ELF-1 (cell line): ENCODE measurements around the gene MACROD2.

Experiments used
- DNase-seq: peaks from one replicate; pipeline ENCODE4 v3.0.0-alpha.2; 2016; ENCODE audit warnings: low read depth, low spot score

MACROD2 gene

GRCh38 chr20:15838466-15838865, 1843.2 kb downstream of the MACROD2 start:
- no peak for DNase-seq

GRCh38 chr20:15840636-15841301, 1845.5 kb downstream of the MACROD2 start:
- no peak for DNase-seq

- no peak for DNase-seq
Observed at GRCh38 chr20:15842872-15843271, 1847.6 kb downstream of the MACROD2 start.

- DNase-seq: no peak
Observed at GRCh38 chr20:15843777-15844176, 1848.5 kb downstream of the MACROD2 start.

- no peak for DNase-seq
Observed at GRCh38 chr20:15847196-15847784, 1852.0 kb downstream of the MACROD2 start.

- no peak for DNase-seq
Observed at GRCh38 chr20:15848126-15848525, 1852.8 kb downstream of the MACROD2 start.

- no peak for DNase-seq
Observed at GRCh38 chr20:15848995-15849610, 1853.8 kb downstream of the MACROD2 start.

- no peak for DNase-seq
Observed at GRCh38 chr20:15851576-15852215, 1856.4 kb downstream of the MACROD2 start.

GRCh38 chr20:15854911-15855310, 1859.6 kb downstream of the MACROD2 start:
- DNase-seq: no peak

GRCh38 chr20:15857173-15857784, 1862.0 kb downstream of the MACROD2 start:
- no peak for DNase-seq

- no peak for DNase-seq
Observed at GRCh38 chr20:15859061-15859460, 1863.7 kb downstream of the MACROD2 start.

- no peak for DNase-seq
Observed at GRCh38 chr20:15860850-15861249, 1865.5 kb downstream of the MACROD2 start.

- no peak for DNase-seq
Observed at GRCh38 chr20:15862178-15862577, 1866.9 kb downstream of the MACROD2 start.

- DNase-seq: no peak
Observed at GRCh38 chr20:15863735-15864134, 1868.4 kb downstream of the MACROD2 start.

GRCh38 chr20:15865553-15865952, 1870.2 kb downstream of the MACROD2 start:
- no peak for DNase-seq

GRCh38 chr20:15866916-15867730, 1871.8 kb downstream of the MACROD2 start:
- no peak for DNase-seq

- DNase-seq: peak; percentile 28
Observed at GRCh38 chr20:15867899-15868298, 1872.6 kb downstream of the MACROD2 start.

GRCh38 chr20:15875446-15875845, 1880.1 kb downstream of the MACROD2 start:
- no peak for DNase-seq

- DNase-seq: no peak
Observed at GRCh38 chr20:15882553-15882952, 1887.2 kb downstream of the MACROD2 start.

GRCh38 chr20:15886250-15886649, 1890.9 kb downstream of the MACROD2 start:
- no peak for DNase-seq

- DNase-seq: no peak
Observed at GRCh38 chr20:15887387-15887786, 1892.1 kb downstream of the MACROD2 start.
